Inflammatory macrophage treated with lipopolysaccharide for 4 hours (primary cell): Measurements from ENCODE around the gene PLPP2.

Experiments
- DNase-seq: peaks from one replicate; pipeline ENCODE4 v3.0.0-alpha.2; 2020

PLPP2 gene

DNA sequence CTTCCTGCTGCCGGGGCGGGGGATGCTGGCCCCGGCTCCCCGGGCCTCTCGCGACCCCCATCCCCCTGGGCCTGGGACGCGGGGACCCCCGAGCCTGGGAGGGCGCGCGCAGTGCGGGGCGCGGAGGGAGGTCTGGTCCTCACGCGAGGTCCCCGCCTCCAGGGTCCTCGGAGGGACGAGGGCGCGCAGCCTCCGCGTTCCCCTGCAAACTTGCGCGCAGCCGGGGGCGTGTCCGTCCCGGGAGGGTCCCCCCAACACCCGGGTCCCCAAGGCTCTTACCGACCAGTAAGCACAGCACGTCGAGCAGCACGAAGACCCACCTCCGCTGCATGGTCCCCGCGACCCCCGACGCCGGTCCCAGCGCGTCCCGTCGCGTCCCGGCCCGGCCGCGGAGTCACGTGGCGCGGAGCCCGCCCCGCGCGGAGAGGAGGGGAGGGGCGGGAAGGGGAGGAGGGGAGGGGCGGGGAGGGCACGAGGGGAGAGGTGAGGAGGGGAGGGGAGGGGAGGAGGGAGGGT lies at the start of gene PLPP2:
Gene PLPP2, minus strand, starts transcription at position 398 of the 516 bp plus-strand sequence. Its CDS starts 67 bp downstream, at position 331.
- DNase-seq = no peak

GRCh38 chr19:340620-341385 lies 49.6 kb upstream of the PLPP2 start:
- no peak for DNase-seq

DNA sequence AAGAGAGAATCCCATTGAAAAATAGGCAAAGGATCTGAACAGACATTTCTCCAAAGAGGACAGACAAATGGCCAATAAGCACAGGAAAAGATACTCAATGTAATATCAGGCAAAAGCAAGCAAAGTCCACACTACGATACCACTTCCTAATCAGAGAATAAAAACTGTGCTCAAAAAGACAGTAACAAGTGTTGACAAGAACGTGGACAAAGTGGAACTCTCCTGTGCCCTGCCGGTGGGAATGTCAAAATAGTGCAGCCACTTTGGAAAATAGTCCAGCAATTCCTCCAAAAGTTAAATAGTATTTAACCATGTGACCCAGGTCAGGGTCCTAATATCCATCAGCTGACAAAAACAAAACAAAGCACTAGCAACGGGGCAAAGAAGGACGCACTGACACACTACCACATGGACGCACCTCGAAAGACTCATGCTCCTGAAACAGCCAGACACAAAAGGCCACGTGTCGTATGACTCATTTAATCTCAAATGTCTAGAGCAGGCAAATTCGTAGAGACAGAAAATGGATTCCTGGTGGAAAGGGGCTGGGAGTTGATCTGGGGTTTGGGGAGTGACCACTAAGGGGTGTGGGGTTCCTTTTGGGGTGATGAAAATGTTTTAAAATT lies 48.2 kb upstream of the PLPP2 start:
- no peak for DNase-seq

- peak; percentile 31 for DNase-seq
These were observed 47.2 kb upstream of the PLPP2 start for GRCh38 chr19:338421-338820.

GRCh38 chr19:336067-336614 lies 44.9 kb upstream of the PLPP2 start:
- DNase-seq = no peak

DNA sequence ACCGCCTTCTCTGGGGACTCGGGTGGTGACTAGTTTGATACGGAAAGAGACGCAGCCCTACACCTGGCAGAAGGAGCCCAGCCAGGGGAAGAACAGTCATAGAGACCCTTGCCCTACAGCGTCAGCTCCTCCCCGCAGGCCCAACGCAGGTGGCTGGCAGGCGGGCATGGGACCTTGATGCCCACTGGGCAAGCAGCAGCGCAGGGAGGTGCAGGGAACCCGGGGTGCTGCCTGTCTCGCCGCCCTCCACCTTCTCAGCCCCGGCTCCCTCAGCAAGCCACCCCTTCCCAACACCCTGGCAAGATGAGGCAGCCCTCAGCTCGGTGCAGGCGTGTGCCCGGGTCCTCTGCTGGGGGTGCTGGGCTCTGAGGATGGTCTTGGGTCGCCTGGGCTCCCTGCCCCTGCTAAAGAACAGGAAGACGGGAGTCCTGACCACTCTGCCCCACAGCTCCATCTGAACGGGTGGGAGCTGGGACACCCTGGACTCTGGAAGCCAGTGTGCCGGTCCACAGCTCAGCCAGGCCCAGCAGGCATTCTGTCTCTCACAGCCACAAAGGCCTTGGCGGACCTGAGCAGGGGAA lies 44.4 kb upstream of the PLPP2 start:
- DNase-seq = no peak

GRCh38 chr19:335072-335471 lies 43.9 kb upstream of the PLPP2 start:
- DNase-seq = no peak

- DNase-seq = no peak
These were observed 43.3 kb upstream of the PLPP2 start for GRCh38 chr19:334296-335071.

- DNase-seq = no peak
These were observed 39.3 kb upstream of the PLPP2 start for GRCh38 chr19:330503-330902.

DNA sequence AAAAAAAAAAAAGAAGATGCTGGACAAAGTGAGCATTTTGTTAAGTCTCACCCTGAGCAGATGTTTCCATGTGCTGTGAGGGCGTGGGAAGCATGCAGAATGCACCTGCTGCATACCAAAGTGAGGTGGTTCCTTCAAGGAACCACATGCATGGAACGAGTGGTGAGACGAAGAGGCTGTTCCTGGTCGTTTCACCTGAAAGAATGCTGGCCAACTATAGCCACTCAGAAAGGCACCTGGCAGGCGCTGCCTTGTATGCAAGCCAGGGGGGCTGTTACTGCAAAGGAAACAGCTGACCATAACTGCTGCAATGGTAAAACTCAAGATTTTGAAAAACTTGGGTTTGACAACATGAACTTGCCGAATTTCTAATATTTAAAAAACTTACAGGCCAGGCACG lies 38.7 kb upstream of the PLPP2 start:
- no peak for DNase-seq

GRCh38 chr19:328025-328505 lies 36.9 kb upstream of the PLPP2 start:
- DNase-seq = no peak

DNA sequence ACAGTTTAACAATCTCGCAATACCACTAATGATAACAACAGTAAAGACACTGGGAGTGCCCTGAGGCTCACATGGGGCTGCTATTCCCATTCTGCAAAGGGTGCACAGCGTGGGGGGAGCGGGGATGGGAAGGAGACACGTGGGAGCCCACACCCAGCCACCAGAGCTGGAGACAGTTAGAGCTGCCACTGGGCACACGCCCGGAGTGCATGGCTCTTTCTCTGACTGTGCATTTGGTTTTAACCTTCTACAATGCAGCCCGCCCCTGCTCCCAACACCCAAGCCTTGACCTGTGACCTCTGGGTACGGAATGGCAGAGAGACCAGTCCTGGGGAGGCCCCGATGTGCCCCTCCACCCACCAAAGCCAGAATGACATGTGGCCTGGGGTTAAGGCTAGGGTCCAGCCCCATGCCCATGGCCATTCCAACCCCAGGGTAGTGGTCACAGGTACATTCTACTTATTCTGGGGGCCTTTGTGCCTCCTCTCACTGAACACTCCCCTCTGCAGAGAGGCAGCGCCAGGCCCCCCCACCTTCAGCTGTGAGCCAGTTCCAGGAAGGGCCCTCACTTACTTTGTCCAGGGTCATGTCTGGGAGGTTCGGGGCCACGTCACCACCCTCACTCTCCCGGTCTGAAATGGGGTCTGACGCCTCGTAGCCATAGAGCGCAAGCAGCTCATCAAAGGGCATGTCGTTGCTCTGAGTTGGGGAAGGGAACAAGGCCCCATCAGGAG lies 36.3 kb upstream of the PLPP2 start:
- DNase-seq = no peak

DNA sequence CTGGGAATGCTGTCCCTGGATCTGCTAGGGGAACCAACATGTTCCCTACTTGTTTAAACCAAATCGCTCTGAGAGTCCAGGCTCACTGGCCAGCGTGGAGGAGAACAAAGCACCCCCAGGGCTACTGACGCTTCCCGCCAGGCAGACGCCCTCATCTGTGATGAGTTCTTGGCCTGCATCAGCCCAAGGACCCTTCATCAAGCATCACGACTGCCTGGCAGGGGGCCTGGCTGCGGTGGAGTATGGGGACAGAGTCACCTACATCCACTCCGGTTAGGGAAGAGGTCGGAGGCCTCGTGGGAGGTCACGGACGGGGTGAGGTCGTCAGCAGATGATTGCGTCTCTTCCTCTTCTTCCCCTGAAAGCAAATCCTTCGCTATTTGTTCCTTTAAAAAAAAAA lies 35.7 kb upstream of the PLPP2 start:
- no peak for DNase-seq

DNA sequence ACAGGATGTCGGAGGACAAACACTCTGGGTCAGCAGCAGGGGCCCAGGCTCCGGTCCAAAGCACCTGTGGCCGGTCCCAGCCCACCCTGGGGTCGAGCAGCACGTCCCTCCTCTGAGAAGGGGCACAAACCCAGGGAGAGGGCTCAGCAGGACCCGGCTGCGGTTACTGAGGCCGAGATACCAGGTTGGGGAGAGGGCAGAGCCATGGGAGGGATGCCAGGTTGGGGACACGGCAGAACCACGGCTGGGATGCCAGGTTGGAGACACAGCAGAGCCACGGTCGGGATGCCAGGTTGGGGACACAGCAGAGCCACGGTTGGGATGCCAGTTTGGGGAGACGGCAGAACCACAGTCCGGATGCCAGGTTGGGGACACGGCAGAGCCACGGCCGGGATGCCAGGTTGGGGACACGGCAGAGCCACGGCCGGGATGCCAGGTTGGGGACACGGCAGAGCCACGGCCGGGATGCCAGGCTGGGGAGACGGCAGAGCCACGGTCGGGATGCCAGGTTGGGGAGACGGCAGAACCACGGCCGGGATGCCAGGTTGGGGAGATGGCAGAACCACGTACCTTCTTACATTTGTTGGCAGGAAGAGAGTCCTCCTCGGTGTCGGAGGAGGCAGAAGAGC lies 34.8 kb upstream of the PLPP2 start:
- DNase-seq = no peak

GRCh38 chr19:325173-325936 lies 34.2 kb upstream of the PLPP2 start:
- DNase-seq = no peak

- no peak for DNase-seq
These were observed 33.5 kb upstream of the PLPP2 start for GRCh38 chr19:324716-325115.

GRCh38 chr19:322616-323015 lies 31.4 kb upstream of the PLPP2 start:
- no peak for DNase-seq

DNA sequence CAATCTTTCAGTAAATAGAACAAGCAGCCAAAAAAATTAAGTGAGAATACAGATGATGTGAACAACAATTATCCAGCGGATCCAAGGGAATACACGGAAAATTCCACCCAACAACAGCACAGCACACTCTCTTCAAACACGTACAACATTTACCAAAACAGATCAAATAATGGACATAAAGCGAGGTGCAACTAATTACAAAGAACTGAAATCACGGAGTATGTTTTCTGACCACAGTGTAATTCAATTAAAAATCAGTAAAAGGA lies 27.2 kb upstream of the PLPP2 start:
- no peak for DNase-seq

GRCh38 chr19:317710-318508 lies 26.7 kb upstream of the PLPP2 start:
- DNase-seq = no peak

GRCh38 chr19:315811-316210 lies 24.6 kb upstream of the PLPP2 start:
- DNase-seq = no peak
